GM20431 (cell line): ENCODE results near the gene ACOXL.
"Not testable (repeated sequence)": the region's sequence is repeated elsewhere in the genome, so short reads cannot be mapped to it uniquely, and the experiment has no call there.

Source experiments
- in situ Hi-C: fragments of 300-500 bp; cut with MseI, MboI; formaldehyde crosslinking; loops from one replicate; pipeline ENCODE4 v1.15.0; 2020; ENCODE audit warnings: low sequenced_read_pairs; ENCODE audit not compliant: unreplicated experiment

ACOXL gene

DNA sequence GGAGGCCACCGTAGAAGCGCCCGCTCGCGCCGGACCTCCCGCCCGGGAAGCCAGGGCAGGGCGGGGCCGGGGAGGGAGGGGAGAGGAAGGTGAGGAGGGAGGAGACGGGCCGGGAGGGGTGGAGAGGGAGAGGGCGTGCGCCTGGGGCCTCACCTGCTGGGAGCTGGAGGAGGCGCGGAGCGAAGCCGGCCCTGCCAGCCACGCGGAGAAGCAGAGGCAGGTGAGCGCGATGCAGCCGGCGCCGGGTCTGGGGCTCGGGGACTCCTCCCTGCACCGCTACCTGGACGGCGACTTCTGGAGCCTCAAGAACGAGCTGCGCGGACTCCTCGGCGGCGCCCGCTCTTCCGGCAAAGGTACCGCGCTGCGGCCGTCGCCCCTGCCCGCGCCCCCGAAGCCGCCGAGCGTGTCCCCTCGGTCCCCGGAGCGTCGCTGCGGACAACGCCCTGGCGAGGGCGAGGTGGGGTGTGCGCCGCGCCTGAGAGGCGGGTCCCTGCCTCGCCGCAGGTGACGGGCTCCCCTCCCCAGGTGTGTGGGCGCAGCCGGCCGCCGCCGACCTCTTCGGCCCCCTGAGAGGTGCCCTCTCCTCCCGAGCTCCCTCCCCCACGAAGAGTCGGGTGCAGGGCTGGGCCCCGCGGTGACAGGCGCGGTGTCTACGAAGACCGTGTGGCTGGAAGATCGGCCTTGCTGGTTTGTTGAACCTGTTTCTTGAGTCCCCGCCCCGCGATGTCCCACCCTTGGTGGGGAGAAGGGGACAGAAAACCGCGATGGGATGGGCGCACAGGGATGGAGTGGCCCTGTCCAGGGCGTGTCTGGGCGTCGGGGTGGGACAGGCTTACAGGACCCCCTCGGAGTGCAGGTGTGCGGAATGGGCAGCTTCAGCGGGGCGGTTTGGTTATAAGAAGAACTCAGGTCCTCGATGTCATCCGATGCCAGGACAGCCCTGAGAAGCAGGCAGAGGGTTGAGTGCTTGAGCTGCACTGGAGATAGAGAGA lies at the start of gene ACOXL:
Gene ACOXL, plus strand, starts transcription at position 152 of the 992 bp plus-strand sequence. CDS start 35,817 bp downstream, outside the sequence.
- in situ Hi-C loops: loop anchor here (10.0 kb wide), 1 partner anchor 48 kb away; no protein-coding TSS in a partner anchor

DNA sequence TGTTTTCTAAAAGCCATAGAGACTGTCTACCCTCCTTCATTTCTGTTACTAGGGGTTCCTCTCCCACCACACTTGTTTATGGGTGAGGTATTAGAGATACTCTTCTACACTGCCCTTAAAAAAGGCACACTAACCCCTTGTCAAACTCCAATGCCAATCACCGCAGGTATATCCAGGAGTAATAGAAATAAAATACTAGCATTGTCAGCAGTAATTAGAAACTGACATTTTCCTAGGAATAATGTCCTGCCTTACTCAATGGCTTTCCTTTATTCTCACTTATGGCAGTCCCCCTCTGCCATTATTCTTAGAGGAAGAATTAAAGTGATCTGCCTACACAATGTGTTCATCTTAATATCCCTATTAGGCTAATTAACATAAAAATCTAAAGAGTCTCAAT lies 49.5 kb upstream of the ACOXL start:
- in situ Hi-C loops: loop anchor here (10.0 kb wide), 1 partner anchor 52 kb away; the partner anchor contains the start of gene ACOXL

DNA sequence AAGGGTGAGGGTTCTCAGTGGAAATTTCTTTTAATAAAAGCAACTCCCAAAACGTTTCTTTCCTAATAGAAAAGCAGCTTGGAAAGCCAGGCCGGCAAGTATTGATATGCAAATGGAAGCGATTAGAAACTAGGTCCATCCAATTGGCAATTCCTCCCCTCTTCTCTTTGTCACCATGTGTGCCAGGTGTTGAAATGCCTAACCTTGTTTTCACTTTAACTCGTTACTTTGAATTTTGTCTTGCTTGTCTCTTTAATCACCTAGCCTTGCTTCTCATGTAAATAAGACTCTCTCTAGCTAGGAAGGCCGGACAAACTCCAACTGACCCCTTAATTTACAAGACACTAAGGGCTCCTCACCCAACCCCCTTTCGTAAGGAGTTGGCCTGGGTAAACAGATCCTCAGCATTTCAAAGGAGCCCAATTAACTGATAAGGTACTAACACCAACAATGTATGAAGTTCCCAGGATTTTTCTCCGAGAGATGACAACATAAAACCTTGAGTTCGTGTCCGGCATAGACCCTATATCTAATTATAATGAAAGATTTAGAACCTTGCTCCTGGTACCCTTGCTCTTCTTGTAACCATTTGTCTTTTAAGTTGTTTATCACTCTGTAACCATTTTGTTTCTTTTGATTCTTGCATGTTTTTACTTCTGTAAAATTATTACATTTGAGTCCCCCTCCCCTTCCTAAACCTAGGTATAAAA lies 44.4 kb upstream of the ACOXL start:
- in situ Hi-C loops: loop anchor here (10.0 kb wide), 1 partner anchor 47 kb away; the partner anchor contains the start of gene ACOXL

DNA sequence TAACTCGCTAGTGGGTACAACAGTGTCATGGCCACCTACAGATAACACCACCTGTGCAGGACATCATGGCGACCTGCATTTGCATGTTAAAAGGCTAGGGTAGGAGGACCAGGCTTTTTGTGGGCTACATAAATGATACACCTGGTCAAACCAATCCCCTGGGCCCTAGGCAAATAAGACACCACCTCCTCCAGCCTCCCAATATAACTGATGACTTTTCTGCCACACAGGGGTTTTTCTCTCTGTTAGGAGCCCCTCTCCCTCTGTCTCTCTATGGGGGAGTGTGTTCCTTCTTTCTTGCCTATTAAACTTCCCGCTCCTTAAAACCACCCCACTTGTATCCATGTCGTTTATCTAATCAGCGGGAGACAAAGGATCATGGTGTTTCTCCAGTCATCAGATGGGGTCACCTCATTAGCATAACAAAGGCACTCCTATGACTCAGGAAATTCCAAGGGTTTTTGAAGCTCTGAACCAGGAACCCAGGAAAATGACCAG lies 43.7 kb upstream of the ACOXL start:
- in situ Hi-C loops: loop anchor here (10.0 kb wide), 1 partner anchor 46 kb away; the partner anchor contains the start of gene ACOXL

DNA sequence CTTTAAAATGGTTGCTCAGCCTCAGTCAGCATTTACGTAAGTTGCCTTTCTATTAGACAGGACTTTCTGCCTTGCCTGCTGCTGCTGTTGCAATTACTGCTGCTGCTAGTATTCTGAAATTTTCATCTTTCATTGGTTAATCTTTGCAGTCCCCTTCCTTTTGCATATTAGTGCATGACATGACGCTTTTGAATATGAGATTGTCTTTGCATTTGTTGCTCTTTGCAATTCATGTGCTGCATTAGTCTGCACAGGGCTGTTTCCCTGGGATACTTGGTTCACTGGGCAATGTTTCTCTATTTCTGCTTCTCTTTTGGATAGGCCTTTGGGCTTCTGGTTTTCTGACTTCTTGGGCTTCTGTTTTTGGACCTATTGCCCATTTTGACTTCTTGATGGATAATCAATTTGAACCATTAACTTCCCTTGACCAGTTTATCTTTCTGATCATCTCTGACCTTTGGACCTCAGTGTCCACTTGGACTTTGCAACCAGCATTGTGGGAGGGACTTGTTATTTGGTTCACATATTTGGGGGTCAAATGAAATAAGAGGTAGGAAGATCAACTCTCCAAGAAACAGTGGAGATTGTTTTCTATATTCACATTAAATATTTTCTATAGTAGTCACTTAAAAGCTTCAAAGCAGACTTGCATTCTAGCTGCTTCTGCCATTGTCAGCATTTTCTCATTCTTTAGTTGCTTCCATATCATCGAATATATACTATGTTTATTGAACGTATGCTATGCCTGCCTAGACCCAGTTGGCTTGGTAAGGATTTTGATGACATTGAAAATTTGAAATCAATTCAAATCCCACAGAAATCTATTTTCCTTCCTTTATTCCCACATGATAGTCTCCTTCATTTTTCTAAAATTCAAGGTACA lies 42.0 kb upstream of the ACOXL start:
- in situ Hi-C loops: no loop called here

DNA sequence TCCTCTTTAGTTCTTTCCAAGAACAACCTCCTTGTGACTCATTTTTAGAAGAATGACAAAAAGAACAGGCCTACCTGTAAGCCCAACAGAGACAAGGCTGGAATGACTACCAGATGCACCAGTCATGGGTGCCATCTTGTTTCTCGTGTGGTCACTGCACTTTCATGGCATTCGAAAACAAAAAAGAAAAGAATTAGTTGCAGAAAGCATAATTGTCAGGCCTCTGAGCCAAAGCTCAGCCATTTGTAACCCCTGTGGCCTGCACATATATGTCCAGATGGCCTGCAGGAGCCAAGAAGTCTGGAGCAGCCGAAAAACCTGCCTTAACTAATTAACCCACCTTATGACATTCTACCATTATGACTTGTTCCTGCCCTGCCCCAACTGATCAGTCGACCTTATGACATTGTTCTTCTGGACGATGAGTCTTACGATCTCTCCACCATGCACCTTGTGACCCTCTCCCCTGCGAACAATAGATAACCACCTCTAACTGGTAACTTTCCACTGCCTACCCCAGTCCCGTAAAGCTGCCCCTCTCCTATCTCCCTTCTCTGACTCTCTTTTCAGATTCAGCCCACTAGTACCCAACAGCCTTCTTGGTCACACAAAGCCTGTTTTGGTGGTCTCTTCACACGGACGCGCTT lies 40.6 kb upstream of the ACOXL start:
- in situ Hi-C loops: no loop called here

DNA sequence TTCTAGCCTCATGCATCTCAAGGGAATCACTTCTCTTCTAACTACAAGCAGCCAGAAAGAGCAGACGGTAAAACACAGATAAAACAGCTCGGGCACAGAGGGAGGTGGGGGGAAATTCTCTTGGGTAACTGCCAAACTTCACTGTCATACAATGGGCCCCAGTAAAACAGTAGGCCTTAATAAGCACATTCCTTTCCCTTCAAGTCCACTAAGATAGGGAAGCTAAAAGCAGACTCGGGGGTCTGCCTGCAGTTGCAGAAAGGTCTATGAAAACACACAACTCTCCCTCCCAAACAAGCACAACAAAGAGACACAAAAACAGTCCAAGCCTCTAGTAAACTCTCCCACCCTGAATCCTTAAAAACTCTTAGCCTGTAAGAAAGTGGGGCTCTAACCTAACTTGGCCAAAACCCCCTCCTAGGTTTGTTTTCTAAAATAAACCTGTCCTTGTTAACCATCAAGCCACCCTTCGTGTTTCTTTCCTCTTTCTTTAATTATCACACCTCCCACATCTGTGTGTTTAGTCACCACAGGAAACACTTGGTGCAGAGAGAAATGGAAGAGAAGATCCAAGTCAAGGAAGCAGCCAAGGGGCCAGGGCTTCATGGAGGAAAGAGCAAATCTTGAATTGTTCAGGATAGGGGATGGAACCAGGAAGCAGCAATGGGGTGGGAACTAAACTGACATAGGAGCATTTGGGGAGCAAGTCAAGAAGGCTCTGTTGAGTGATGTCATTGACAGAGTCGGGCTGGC lies 37.1 kb upstream of the ACOXL start:
- in situ Hi-C loops: not testable (repeated sequence)

DNA sequence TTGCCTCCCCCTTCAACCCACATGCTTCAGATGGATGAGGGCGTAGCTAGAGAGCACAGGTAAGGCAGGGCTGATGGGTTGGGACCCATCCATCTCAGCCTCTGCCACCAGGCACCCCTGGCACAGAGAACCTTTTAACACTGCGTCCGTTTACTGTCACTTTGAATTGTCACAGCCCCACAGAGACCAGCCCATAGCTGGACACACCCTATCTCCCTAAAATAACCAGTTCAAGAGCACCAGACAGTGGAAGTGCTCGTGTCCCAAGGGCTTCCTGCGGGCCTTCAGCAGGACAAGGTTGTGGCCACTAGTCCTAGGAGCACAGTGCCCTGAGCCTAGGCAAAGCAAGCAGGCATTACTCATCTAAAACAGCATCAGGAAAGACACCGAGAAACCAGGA lies 34.1 kb upstream of the ACOXL start:
- in situ Hi-C loops: not testable (repeated sequence)

DNA sequence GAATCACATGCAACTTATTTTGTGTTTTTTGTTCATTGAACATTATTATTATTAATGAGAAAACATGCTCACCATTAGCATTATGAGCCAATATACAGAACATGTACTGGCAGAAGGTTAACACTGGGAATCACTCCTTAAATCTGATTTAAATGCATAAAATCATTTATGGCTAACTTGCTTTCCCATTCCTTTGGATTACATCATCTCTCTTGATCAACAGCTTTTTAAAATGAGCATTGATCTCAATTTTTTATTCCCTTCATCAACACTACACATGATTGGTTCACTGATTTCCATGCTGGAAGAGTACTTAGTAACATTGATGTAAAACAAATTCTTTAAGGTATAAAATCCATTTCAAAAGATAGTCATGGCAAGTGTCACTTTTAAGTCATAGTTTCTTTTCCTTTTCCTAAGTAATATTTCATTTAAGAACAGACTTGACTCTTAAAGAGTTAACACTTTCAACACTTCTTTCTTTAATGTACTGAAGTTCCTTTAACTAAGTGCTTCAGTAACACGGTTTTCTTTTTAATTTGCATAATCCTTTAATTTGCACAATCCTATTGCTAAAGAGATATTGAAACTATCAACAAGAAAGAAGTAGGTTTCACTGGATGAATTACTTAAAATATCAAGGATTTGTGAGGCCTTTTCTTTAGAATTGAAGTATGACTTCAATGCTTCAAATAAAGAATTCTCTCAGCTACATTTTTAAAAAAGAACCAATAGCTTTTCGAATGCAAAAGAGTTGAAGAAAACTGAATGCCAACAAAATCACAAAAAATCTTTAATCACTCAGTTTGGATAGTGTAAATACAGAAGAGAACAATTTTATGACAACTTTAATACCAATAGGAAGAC lies 29.6 kb upstream of the ACOXL start:
- in situ Hi-C loops: no loop called here

DNA sequence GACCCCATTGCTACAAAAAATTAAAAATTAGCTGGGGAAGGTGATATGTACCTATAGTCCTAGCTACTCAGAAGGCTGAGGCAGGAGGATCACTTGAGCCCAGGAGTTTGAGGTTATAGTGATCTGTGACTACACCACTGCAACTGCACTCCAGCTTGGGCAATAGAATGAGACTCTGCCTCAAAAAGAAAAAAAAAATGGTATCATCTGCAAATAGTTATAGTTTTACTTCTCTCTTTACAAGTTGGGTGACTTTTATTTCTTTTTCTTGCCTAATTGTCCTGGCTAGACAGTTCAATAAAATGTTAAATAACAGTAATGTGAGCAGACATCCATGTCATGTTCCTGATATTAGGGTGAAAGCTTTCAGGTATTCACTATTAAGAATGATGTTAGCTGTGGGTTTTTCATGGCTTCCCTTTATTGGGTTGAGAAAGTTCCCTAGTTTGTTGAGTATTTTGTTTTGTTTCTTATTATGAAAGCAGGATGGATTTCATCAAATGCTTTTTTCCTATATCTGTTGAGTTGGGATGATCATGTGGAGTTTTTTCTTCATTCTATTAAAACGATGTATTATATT lies 24.9 kb upstream of the ACOXL start:
- in situ Hi-C loops: no loop called here

DNA sequence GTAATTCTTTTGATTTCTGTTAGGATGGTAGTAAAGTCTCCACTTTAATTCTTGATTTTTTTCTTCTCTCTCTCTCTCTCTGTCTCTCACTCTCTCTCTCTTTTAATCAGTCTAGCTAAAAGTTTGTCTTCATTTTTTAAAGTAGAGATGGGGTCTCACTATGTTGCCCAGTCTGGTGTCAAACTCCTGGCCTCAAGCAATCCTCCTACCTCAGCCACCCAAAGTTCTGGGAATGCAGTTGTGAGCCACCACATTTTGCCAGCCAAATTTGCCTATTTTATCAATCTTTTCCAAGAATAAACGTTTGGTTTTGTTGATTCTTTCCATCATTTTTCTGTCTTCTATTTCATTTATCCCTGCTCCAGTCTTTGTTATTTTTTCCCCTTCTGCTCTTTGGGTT lies 23.9 kb upstream of the ACOXL start:
- in situ Hi-C loops: no loop called here

DNA sequence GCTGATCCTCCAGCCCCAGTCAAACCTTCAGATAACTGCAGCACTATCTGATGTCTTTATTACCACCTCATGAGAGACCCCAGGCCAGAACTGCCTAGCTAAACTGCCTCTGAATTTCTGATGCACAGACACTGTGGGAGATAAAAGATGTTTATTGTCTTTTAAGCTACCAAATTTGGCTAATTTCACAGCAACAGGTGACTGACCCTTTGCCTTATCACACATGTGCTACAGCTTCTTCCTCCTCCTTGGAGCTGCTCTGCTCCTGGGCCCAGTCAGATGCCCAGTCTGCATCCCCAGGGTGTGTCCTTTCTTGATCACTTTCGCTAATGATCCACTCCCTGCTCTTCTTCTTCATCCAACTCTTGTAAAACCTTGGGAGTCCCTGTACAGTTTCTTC lies 19.6 kb upstream of the ACOXL start:
- in situ Hi-C loops: no loop called here

DNA sequence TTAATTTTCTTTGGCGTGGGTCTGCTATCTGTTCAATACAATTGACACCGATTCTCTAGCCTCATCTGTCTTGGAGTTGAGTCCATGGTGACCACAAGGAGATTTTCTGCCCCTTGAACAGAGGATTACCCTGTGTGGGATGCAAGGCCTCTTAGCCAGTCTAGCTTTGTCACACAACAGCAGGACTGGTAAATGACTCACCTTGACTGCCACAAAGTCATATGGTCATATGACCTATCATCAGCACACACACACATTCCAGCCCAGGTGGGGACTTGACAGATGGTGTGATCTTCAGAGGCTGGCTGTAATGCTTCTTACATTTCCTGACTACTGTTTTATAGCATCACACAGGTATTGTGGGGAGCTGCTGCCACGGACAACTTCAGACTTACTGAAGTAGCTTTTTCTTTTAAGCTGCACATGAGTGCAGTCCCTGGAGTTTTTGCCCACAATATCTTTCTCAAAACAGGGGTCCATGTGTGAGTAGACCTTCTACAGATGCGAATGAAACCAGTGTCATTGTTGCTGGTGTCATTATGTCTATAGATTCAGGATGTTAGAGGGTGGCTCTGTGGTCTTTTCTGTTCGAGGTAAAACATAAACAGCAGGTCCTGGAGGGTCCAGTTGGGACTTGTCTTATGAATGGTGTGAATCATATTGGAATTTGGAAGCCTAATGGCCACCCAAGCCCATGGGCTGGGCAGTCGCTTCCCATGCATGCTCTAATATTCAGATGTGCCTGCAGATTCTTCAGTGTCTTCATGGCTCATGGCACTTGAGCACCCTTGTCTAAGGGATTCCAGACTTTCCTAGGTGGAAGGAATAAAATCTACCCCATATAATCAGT lies 18.6 kb upstream of the ACOXL start:
- in situ Hi-C loops: no loop called here

DNA sequence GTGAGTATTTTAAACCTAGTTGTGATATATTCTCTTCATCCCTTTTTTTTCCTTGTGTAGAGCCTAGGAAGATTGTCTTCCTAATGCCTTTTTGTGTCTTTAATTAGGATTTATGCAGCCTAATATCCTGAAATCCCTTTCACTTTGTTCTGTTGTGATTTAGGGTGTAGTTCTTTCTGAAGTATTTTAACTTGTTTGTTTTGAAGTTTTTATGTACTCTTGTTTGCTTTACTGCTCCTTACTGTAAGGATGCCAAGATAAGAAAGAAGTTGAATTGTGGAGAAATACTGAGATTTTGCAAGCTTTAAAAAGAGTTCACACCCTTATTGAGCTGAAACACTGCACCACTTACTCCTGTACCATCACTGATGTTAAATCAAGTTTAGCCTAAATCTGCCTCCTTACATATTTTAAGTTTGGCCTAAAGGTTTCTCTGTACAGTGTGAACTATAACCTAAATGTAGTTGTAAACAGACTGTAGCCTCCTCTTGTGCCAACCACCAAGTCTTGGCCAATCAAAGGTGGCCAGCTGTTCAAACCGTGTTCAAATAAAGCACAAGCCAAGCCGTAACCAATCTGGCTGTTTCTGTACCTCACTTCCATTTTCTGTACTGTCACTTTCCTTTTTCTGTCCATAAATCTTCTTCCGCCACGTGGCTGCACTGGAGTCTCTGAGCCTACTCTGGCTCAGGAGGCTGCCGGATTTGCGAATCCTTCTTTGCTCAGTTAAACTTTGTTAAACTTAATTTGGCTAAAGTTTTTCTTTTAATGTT lies 17.7 kb upstream of the ACOXL start:
- in situ Hi-C loops: no loop called here

DNA sequence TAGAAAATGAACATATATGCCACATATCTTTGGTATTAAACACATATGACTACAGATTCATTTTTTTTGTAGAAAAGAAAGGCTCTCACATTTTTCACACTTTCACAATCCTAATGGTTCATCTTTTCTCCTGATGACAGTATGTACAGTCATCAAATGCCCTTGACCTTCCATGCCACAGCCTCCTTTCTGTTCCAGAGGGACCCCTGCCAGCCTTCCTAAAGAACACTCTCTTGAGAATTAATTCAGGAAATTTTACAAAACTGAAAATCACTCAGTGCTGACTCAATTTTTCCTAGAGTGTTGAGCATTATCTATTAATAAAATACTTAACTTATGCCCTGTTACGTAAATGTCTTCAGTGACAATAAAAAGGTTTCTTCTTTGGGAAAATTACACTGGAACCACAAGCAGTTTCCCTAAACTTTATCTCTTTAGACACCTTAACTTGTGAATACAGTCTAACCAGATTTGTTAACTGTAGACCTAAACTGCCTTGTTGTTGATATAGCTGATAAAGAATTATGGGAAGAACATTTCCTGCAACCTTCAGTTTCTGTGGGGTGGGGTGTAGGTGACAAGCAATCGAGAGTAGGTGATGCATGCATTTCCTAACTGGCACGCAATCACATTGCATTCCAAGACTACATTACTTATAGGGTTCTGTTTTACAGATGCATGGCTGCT lies 15.3 kb upstream of the ACOXL start:
- in situ Hi-C loops: no loop called here
